Mesendoderm (in vitro differentiated cells): ENCODE results near the gene ASIP.
"Not testable (repeated sequence)": the region's sequence is repeated elsewhere in the genome, so short reads cannot be mapped to it uniquely, and the experiment has no call there.

Experiments
- DNase-seq: peaks from one replicate; pipeline ENCODE4 v3.0.0; 2013
- H2AK5ac ChIP-seq: 2 replicates; pipeline ENCODE4 v1.6.1; 2013; ENCODE audit warnings: low read length, inconsistent platforms
- H2BK120ac ChIP-seq: 2 replicates; pipeline ENCODE4 v1.6.1; 2013; ENCODE audit warnings: low read depth, mild to moderate bottlenecking, low read length, moderate library complexity, mixed read lengths
- H2BK15ac ChIP-seq: replicated peaks from 2 replicates; pipeline ENCODE4 v1.6.1; 2013; ENCODE audit warnings: low read depth, mild to moderate bottlenecking, moderate library complexity
- H2BK5ac ChIP-seq: 2 replicates; pipeline ENCODE4 v1.6.1; 2013; ENCODE audit warnings: low read length, inconsistent platforms
- H3K18ac ChIP-seq: 2 replicates; pipeline ENCODE4 v1.6.1; 2013; ENCODE audit warnings: mild to moderate bottlenecking, low read length, mixed read lengths
- H3K23ac ChIP-seq: one replicate; pipeline ENCODE4 v1.6.1; 2013; ENCODE audit warnings: low read length
- H3K27ac ChIP-seq: 2 replicates; pipeline ENCODE4 v1.5.1; 2013; ENCODE audit warnings: low read depth, mild to moderate bottlenecking, inconsistent platforms, low read length, moderate library complexity
- H3K27me3 ChIP-seq: 2 replicates; pipeline ENCODE4 v1.6.1; 2013; ENCODE audit warnings: low read length, control low read depth, mild to moderate bottlenecking, inconsistent platforms; ENCODE audit not compliant: insufficient read depth, poor library complexity
- H3K36me3 ChIP-seq: 2 replicates; pipeline ENCODE4 v1.6.1; 2013; ENCODE audit warnings: low read length, inconsistent platforms; ENCODE audit not compliant: control insufficient read depth, insufficient read depth
- H3K4ac ChIP-seq: one replicate; pipeline ENCODE4 v1.6.1; 2013; ENCODE audit warnings: low read depth, mild to moderate bottlenecking, low read length, moderate library complexity
- H3K4me1 ChIP-seq: 2 replicates; pipeline ENCODE4 v1.6.1; 2013; ENCODE audit warnings: low read depth, low read length, inconsistent platforms; ENCODE audit not compliant: control insufficient read depth
- H3K4me2 ChIP-seq: 2 replicates; pipeline ENCODE4 v1.6.1; 2013; ENCODE audit warnings: low read length
- H3K4me3 ChIP-seq: 2 replicates; pipeline ENCODE4 v1.5.1; 2013; ENCODE audit warnings: mild to moderate bottlenecking, low read length
- H3K56ac ChIP-seq: one replicate; pipeline ENCODE4 v1.6.1; 2013; ENCODE audit warnings: low read length
- H3K79me1 ChIP-seq: 2 replicates; pipeline ENCODE4 v1.6.1; 2013; ENCODE audit warnings: low read length, inconsistent platforms
- H3K79me2 ChIP-seq: 2 replicates; pipeline ENCODE4 v1.6.1; 2013; ENCODE audit warnings: mild to moderate bottlenecking, low read length; ENCODE audit not compliant: control insufficient read depth, insufficient read depth
- H3K9ac ChIP-seq: 2 replicates; pipeline ENCODE4 v1.6.1; 2013; ENCODE audit warnings: low read length, inconsistent platforms
- H4K5ac ChIP-seq: one replicate; pipeline ENCODE4 v1.6.1; 2013; ENCODE audit warnings: low read length
- H4K8ac ChIP-seq: one replicate; pipeline ENCODE4 v1.6.1; 2013; ENCODE audit warnings: low read depth, mild to moderate bottlenecking, control low read depth, low read length, moderate library complexity
- WGBS: extraction: QIAGEN DNeasy Blood & Tissue Kit; methylation state at CpG from one replicate; pipeline ENCODE4 v1.1.7; 2013; ENCODE audit warnings: low lambda C conversion rate, missing lambda C conversion rate; ENCODE audit not compliant: insufficient coverage; ENCODE audit errors: extremely low coverage; 5-methylcytosine and 5-hydroxymethylcytosine counted together

Gene ASIP

GRCh38 chr20:34252431-34253086 is 11.3 kb downstream of the ASIP start:
- not testable (repeated sequence) for H4K8ac ChIP-seq, H3K9ac ChIP-seq, H2BK15ac ChIP-seq, H3K27ac ChIP-seq, H3K23ac ChIP-seq, H3K27me3 ChIP-seq, H2AK5ac ChIP-seq, H3K4me3 ChIP-seq, H3K4ac ChIP-seq, H3K79me2 ChIP-seq, H4K5ac ChIP-seq, H3K4me1 ChIP-seq, H3K36me3 ChIP-seq, H2BK5ac ChIP-seq, H3K18ac ChIP-seq, H2BK120ac ChIP-seq, H3K4me2 ChIP-seq, H3K79me1 ChIP-seq, H3K56ac ChIP-seq
- WGBS: no CpG with 5 or more reads among the region's 7 CpGs
- peak; percentile 48 for DNase-seq

GRCh38 chr20:34254979-34255378 is 13.8 kb downstream of the ASIP start:
- Histone ChIP-seq H3K4me3 (no peak overlapping the region), H3K18ac (no peak overlapping the region), H3K79me2 (no peaks in the 10 kb centered on the region), H3K79me1 (no peaks in the 10 kb centered on the region), H3K4me1 (no peaks in the 10 kb centered on the region), H3K56ac (no peak overlapping the region), H3K27ac (no peak overlapping the region), H2BK120ac (no peak overlapping the region), H3K9ac (no peak overlapping the region), H3K4me2 (no peak overlapping the region), H3K27me3 (no peaks in the 10 kb centered on the region), H3K36me3 (no peaks in the 10 kb centered on the region), H2BK15ac (no peak overlapping the region), H2AK5ac (no peak overlapping the region), H3K4ac (no peak overlapping the region), H4K8ac (no peak overlapping the region), H2BK5ac (no peak overlapping the region), H3K23ac (no peak overlapping the region), H4K5ac (no peak overlapping the region)
- no peak for DNase-seq
- no CpG with 5 or more reads among the region's 1 CpG for WGBS

GRCh38 chr20:34256629-34257124 is 15.5 kb downstream of the ASIP start:
- no peak for DNase-seq
- no peak overlapping the region for H2AK5ac ChIP-seq
- no peak overlapping the region for H3K56ac ChIP-seq
- H2BK15ac ChIP-seq: no peak overlapping the region
- H3K27ac ChIP-seq: no peak overlapping the region
- H3K9ac ChIP-seq: no peak overlapping the region
- H2BK120ac ChIP-seq: no peak overlapping the region
- no peaks in the 10 kb centered on the region for H3K79me2 ChIP-seq
- H2BK5ac ChIP-seq: no peak overlapping the region
- no peak overlapping the region for H3K4me2 ChIP-seq
- H3K18ac ChIP-seq: no peak overlapping the region
- no peak overlapping the region for H3K23ac ChIP-seq
- no peaks in the 10 kb centered on the region for H3K27me3 ChIP-seq
- H3K4ac ChIP-seq: no peak overlapping the region
- no peak overlapping the region for H3K4me3 ChIP-seq
- H3K79me1 ChIP-seq: no peaks in the 10 kb centered on the region
- no peak overlapping the region for H4K8ac ChIP-seq
- H4K5ac ChIP-seq: no peak overlapping the region
- H3K36me3 ChIP-seq: no peaks in the 10 kb centered on the region
- WGBS: no CpG with 5 or more reads among the region's 5 CpGs
- no peaks in the 10 kb centered on the region for H3K4me1 ChIP-seq

- Histone ChIP-seq H4K8ac (no peak overlapping the region), H3K56ac (no peak overlapping the region), H3K9ac (no peak overlapping the region), H2BK120ac (no peak overlapping the region), H3K27me3 (no peaks in the 10 kb centered on the region), H3K27ac (no peak overlapping the region), H2BK15ac (no peak overlapping the region), H3K4me2 (no peak overlapping the region), H3K79me2 (no peaks in the 10 kb centered on the region), H2BK5ac (no peak overlapping the region), H3K18ac (no peak overlapping the region), H3K79me1 (no peaks in the 10 kb centered on the region), H3K36me3 (no peaks in the 10 kb centered on the region), H3K4me3 (no peak overlapping the region), H3K4me1 (no peaks in the 10 kb centered on the region), H3K23ac (no peak overlapping the region), H3K4ac (no peak overlapping the region), H4K5ac (no peak overlapping the region), H2AK5ac (no peak overlapping the region)
- no CpG with 5 or more reads among the region's 5 CpGs for WGBS
- DNase-seq: no peak
Observed at GRCh38 chr20:34260208-34260942, 19.2 kb downstream of the ASIP start.

GRCh38 chr20:34262488-34263288 is 21.5 kb downstream of the ASIP start:
- no peak overlapping the region for H3K9ac ChIP-seq
- H3K79me2 ChIP-seq: no peaks in the 10 kb centered on the region
- no peak overlapping the region for H2BK15ac ChIP-seq
- DNase-seq: peak; percentile 31
- H3K4ac ChIP-seq: no peak overlapping the region
- H3K18ac ChIP-seq: no peak overlapping the region
- no peak overlapping the region for H3K4me2 ChIP-seq
- H3K27me3 ChIP-seq: no peaks in the 10 kb centered on the region
- H3K27ac ChIP-seq: no peak overlapping the region
- H4K5ac ChIP-seq: no peak overlapping the region
- no peaks in the 10 kb centered on the region for H3K79me1 ChIP-seq
- H3K4me3 ChIP-seq: no peak overlapping the region
- H2BK5ac ChIP-seq: no peak overlapping the region
- H2BK120ac ChIP-seq: no peak overlapping the region
- no peak overlapping the region for H4K8ac ChIP-seq
- WGBS: no CpG with 5 or more reads among the region's 9 CpGs
- no peaks in the 10 kb centered on the region for H3K36me3 ChIP-seq
- no peak overlapping the region for H3K56ac ChIP-seq
- H3K23ac ChIP-seq: no peak overlapping the region
- H3K4me1 ChIP-seq: no peaks in the 10 kb centered on the region
- no peak overlapping the region for H2AK5ac ChIP-seq
